H1 (cell line): ENCODE results near the gene MIA3. TPM values are rescaled to one million over a fixed set of nuclear protein-coding genes. Genes with fewer than 3 reads are reported as not detected.

Source experiments
- CTCF ChIA-PET: fragments of 300-600 bp; sonication (Branson Sonifier 250); formaldehyde crosslinking; loops from one replicate; lab custom pipeline; 2021; ENCODE audit not compliant: partially characterized antibody; lab: Charles Lee
- POLR2A ChIA-PET: fragments of 300-600 bp; sonication (Branson Sonifier 250); formaldehyde crosslinking; loops from one replicate; lab custom pipeline; 2021; ENCODE audit warnings: inconsistent platforms; ENCODE audit not compliant: partially characterized antibody; lab: Charles Lee
- DNase-seq, 2 experiments: peaks; one replicate each; pipeline versions ENCODE4 v3.0.0 to v3.0.0-alpha.2; 2010 to 2022; ENCODE audit warnings: low spot score in 2 of 2, low read depth in 1 of 2, mixed read lengths in 1 of 2
- FAIRE-seq: peaks from 2 replicates; lab custom pipeline; 2011; peaks lifted over from hg19 to GRCh38; lab: Jason Lieb, UNC
- H2AFZ ChIP-seq: 2 replicates; pipeline ENCODE4 v1.8.1; 2012; ENCODE audit warnings: low read length, inconsistent platforms
- H2AK5ac ChIP-seq: 2 replicates; pipeline ENCODE4 v1.6.1; 2013; ENCODE audit warnings: low read depth, low read length
- H2BK120ac ChIP-seq: replicated peaks from 2 replicates; pipeline ENCODE3; 2013; ENCODE audit warnings: low read depth, low read length, inconsistent platforms
- H2BK12ac ChIP-seq: 2 replicates; pipeline ENCODE4 v1.6.1; 2013; ENCODE audit warnings: low read depth, low read length
- H2BK15ac ChIP-seq: 2 replicates; pipeline ENCODE4 v1.6.1; 2013; ENCODE audit warnings: low read length
- H2BK20ac ChIP-seq: 2 replicates; pipeline ENCODE4 v1.6.1; 2013; ENCODE audit warnings: low read length
- H2BK5ac ChIP-seq: 2 replicates; pipeline ENCODE4 v1.6.1; 2013; ENCODE audit warnings: low read depth, low read length
- H3K14ac ChIP-seq: 2 replicates; pipeline ENCODE4 v1.6.1; 2013; ENCODE audit warnings: inconsistent platforms; ENCODE audit not compliant: insufficient read length
- H3K18ac ChIP-seq: 2 replicates; pipeline ENCODE4 v1.6.1; 2013; ENCODE audit warnings: low read length; ENCODE audit errors: extremely low read depth
- H3K23ac ChIP-seq: 2 replicates; pipeline ENCODE4 v1.6.1; 2013; ENCODE audit warnings: inconsistent platforms; ENCODE audit not compliant: insufficient read length
- H3K23me2 ChIP-seq: 2 replicates; pipeline ENCODE4 v1.6.1; 2013; ENCODE audit warnings: low read depth, low read length
- H3K27ac ChIP-seq: 2 replicates; pipeline ENCODE4 v1.6.1; 2011; ENCODE audit warnings: low read depth, low read length, inconsistent platforms
- H3K27me3 ChIP-seq, 4 experiments: replicated peaks in 1 of 4; 1 replicate in 1 of 4; 2 replicates in 3 of 4; pipeline versions ENCODE4 v1.6.1 to v1.8.1; 2011 to 2013; ENCODE audit warnings: low read length in 3 of 4, mild to moderate bottlenecking in 3 of 4, inconsistent platforms in 2 of 4, mixed read lengths in 2 of 4, moderate library complexity in 1 of 4; ENCODE audit not compliant: control insufficient read depth in 3 of 4, insufficient read depth in 3 of 4; ENCODE audit errors: extremely low read depth in 1 of 4
- H3K36me3 ChIP-seq, 4 experiments: 2 replicates each; pipeline versions ENCODE4 v1.6.1 to v1.8.1; 2011 to 2013; ENCODE audit warnings: mild to moderate bottlenecking in 4 of 4, low read length in 3 of 4, moderate library complexity in 2 of 4, control low read depth in 1 of 4, inconsistent platforms in 1 of 4; ENCODE audit not compliant: insufficient read depth in 4 of 4, control insufficient read depth in 2 of 4
- H3K4ac ChIP-seq: replicated peaks from 2 replicates; pipeline ENCODE3; 2013; ENCODE audit warnings: low read length, low read depth, mixed read lengths, inconsistent platforms; ENCODE audit not compliant: insufficient read length
- H3K4me1 ChIP-seq, 4 experiments: replicated peaks in 1 of 4; 1 replicate in 1 of 4; 2 replicates in 3 of 4; pipeline versions ENCODE4 v1.6.1 to v1.8.1; 2011 to 2013; ENCODE audit warnings: low read length in 3 of 4, inconsistent platforms in 2 of 4, mixed read lengths in 1 of 4; ENCODE audit not compliant: insufficient read depth in 4 of 4, control insufficient read depth in 3 of 4
- H3K4me2 ChIP-seq, 2 experiments: 2 replicates each; pipeline versions ENCODE4 v1.6.1 to v1.8.1; 2011 to 2013; ENCODE audit warnings: low read depth in 2 of 2, low read length in 2 of 2, control low read depth in 1 of 2, inconsistent platforms in 1 of 2, mild to moderate bottlenecking in 1 of 2; ENCODE audit not compliant: insufficient read depth in 1 of 2
- H3K4me3 ChIP-seq, 4 experiments: fragments of 200-600, 300-600 bp in 1 of 4; sonication (generic), shearing (Covaris generic), sonication (Bioruptor Twin) in 1 of 4; 2 replicates each; pipeline versions ENCODE4 v1.5.1 to v1.8.1; 2011 to 2016; ENCODE audit warnings: low read length in 4 of 4, low read depth in 3 of 4, control low read depth in 2 of 4, inconsistent platforms in 2 of 4, mild to moderate bottlenecking in 2 of 4, mixed read lengths in 1 of 4, moderate library complexity in 1 of 4; ENCODE audit not compliant: insufficient read depth in 2 of 4; ENCODE audit errors: extremely low read depth in 1 of 4
- H3K56ac ChIP-seq: replicated peaks from 2 replicates; pipeline ENCODE3; 2013; ENCODE audit warnings: low read depth, mild to moderate bottlenecking, mixed read lengths, low read length, inconsistent platforms; ENCODE audit not compliant: insufficient read length
- H3K79me1 ChIP-seq: 2 replicates; pipeline ENCODE4 v1.6.1; 2013; ENCODE audit warnings: low read depth, low read length, control low read depth
- H3K79me2 ChIP-seq, 2 experiments: 2 replicates each; pipeline versions ENCODE4 v1.6.1 to v1.8.1; 2012 to 2013; ENCODE audit warnings: low read length in 2 of 2, mild to moderate bottlenecking in 2 of 2, inconsistent platforms in 1 of 2; ENCODE audit not compliant: insufficient read depth in 2 of 2, control insufficient read depth in 1 of 2
- H3K9ac ChIP-seq, 4 experiments: replicated peaks in 1 of 4; 1 replicate in 1 of 4; 2 replicates in 3 of 4; pipeline versions ENCODE4 v1.6.1 to v1.8.1; 2011 to 2013; ENCODE audit warnings: low read depth in 3 of 4, low read length in 3 of 4, control low read depth in 2 of 4, mild to moderate bottlenecking in 2 of 4, moderate library complexity in 2 of 4, inconsistent platforms in 1 of 4; ENCODE audit errors: extremely low read depth in 1 of 4
- H3K9me3 ChIP-seq, 2 experiments: 2 replicates each; pipeline versions ENCODE4 v1.6.1 to v1.8.1; 2012 to 2013; ENCODE audit warnings: mild to moderate bottlenecking in 2 of 2, moderate library complexity in 2 of 2, control low read depth in 1 of 2, inconsistent platforms in 1 of 2, low read depth in 1 of 2, low read length in 1 of 2, mixed read lengths in 1 of 2; ENCODE audit not compliant: insufficient read depth in 2 of 2
- H4K20me1 ChIP-seq, 2 experiments: replicated peaks in 1 of 2; 2 replicates each; pipeline versions ENCODE3 to v1.8.1; 2011 to 2013; ENCODE audit warnings: inconsistent platforms in 2 of 2, low read length in 2 of 2, mild to moderate bottlenecking in 1 of 2; ENCODE audit not compliant: insufficient read depth in 2 of 2, control insufficient read depth in 1 of 2
- H4K5ac ChIP-seq: 2 replicates; pipeline ENCODE4 v1.6.1; 2013; ENCODE audit warnings: low read length, low read depth, mixed read lengths, inconsistent platforms; ENCODE audit not compliant: insufficient read length
- H4K8ac ChIP-seq: 2 replicates; pipeline ENCODE4 v1.8.0; 2013; ENCODE audit warnings: mild to moderate bottlenecking, moderate library complexity, low read length, inconsistent platforms; ENCODE audit not compliant: insufficient read depth; ENCODE audit errors: extremely low read depth
- H4K91ac ChIP-seq: replicated peaks from 2 replicates; pipeline ENCODE3; 2013; ENCODE audit warnings: low read length, mixed read lengths, inconsistent platforms; ENCODE audit not compliant: insufficient read length
- KDM5A ChIP-seq: fragments of 200-600 bp; IDR thresholded peaks from 2 replicates; pipeline ENCODE4 v1.7.1; 2012; ENCODE audit warnings: mild to moderate bottlenecking, low read length, inconsistent platforms, mixed read lengths
- NRF1 ChIP-seq: IDR thresholded peaks from 2 replicates; pipeline ENCODE4 v1.6.1; 2011; ENCODE audit warnings: mild to moderate bottlenecking, low read depth, low read length, improper control_type of control experiment
- SIRT6 ChIP-seq: IDR thresholded peaks from one replicate; pipeline ENCODE4 v1.7.1; 2012; ENCODE audit warnings: low read length, inconsistent platforms
- TAF7 ChIP-seq: optimal IDR thresholded peaks from 2 replicates; pipeline ENCODE3; 2011; ENCODE audit warnings: low read depth, mild to moderate bottlenecking, inconsistent platforms, low read length, moderate library complexity, borderline replicate concordance
- USF2 ChIP-seq: IDR thresholded peaks from 2 replicates; pipeline ENCODE4 v1.6.1; 2011; ENCODE audit warnings: low read length, improper control_type of control experiment
- WGBS, 2 experiments: shearing (Covaris generic) in 1 of 2; methylation state at CpG; one replicate each; pipeline versions ENCODE4 v1.1.6 to v1.1.7; 2013 to 2015; ENCODE audit warnings: low lambda C conversion rate in 2 of 2, mixed read lengths in 2 of 2, inconsistent platforms in 1 of 2, low coverage in 1 of 2, missing lambda C conversion rate in 1 of 2; ENCODE audit not compliant: insufficient replicate concordance in 2 of 2, insufficient coverage in 1 of 2, insufficient read length in 1 of 2; ENCODE audit errors: extremely low coverage in 1 of 2, missing lambda C conversion rate in 1 of 2; 5-methylcytosine and 5-hydroxymethylcytosine counted together
- polyA plus RNA-seq, 7 experiments: library from polyadenylated mRNA; depleted of rRNA in 3 of 7; stranded (reverse) in 5 of 7; unstranded in 2 of 7; fragments of >200 nt in 5 of 7; fragments of 200-250 nt in 2 of 7; gene quantifications; 1 replicate in 5 of 7; 2 replicates in 1 of 7; 4 replicates in 1 of 7; pipeline versions ENCODE4 v1.2.1 to v1.2.3, GENCODE V29; 2011 to 2013; ENCODE audit warnings: missing spikeins in 2 of 7, mixed read lengths in 2 of 7
- total RNA-seq: library from RNA; stranded (reverse); fragmentation: NEBNext Ultra II Directional; extraction: Animal tissue kit (Norgen Biotek cat#: 25700); gene quantifications from 2 replicates; pipeline ENCODE4 v1.2.1, GENCODE V29; 2021
- TF ChIP-seq, protein P1 (sequence below): IDR thresholded peaks from 2 replicates; pipeline ENCODE4 v1.6.1; 2012; ENCODE audit warnings: inconsistent platforms

The MIA3 gene
- total and polyA plus RNA-seq, 2 of the 8 experiments (the other 6 are each of a cell fraction or from before 2014, with no cell fraction given), result 69.0 to 105 TPM

DNA sequence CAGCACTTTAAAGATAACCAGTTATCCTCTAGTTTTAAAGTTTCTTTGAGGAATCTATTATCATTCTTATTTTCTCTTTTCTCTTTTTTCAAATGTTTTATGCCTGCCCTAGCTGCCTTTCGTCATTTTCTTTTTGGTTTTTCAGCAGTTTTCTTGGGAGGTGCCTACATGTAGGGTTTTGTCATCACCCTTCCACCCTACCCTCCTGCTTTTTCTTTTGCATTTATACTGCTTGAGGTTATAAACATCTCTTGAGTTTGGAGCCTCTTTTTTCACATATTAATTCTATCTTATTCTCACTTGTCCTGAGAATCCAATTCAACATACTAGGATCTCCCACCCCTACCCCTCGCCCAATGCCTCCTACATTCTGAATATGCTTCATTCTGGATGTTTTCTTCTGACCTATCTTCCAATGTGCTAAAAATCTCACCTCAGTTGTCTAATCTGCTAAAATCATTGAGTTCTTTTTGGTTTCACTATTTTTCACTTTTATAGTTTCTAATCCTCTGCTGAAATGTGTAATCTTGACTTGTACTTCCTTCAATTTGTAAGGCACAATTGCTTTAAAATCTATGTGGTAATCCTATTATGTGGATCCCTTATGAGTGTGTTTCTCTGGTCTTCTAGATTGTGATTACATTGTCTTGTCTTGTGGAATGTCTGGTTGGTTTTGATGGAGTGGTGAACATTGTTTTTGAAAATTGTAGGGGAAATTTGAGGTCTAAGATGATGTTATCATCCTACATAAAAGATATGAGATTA lies 38.7 kb downstream of the MIA3 start:
- Histone ChIP-seq H2BK5ac (no peak overlapping the region), H3K14ac (no peak overlapping the region), H4K8ac (no peak overlapping the region), H3K9ac (no peak overlapping the region), H2AFZ (no peak overlapping the region), H4K91ac (no peak overlapping the region), H3K18ac (no peak overlapping the region), H3K9me3 (no peaks in the 10 kb centered on the region), H3K4ac (no peak overlapping the region), H4K5ac (no peak overlapping the region), H3K36me3 (peaks cover 15 to 88% (median 70%) of the 10 kb centered on the region in 4 experiments), H3K4me2 (no peak overlapping the region), H3K79me2 (no peaks in the 10 kb centered on the region), H3K4me1 (no peaks in the 10 kb centered on the region), H2BK15ac (no peak overlapping the region), H3K27ac (no peak overlapping the region), H2BK20ac (no peak overlapping the region), H2BK12ac (no peak overlapping the region), H2AK5ac (no peak overlapping the region), H3K4me3 (no peak overlapping the region), H3K79me1 (no peaks in the 10 kb centered on the region), H3K23me2 (no peaks in the 10 kb centered on the region; the same call in 1 of the 2 replicates)
- DNase-seq (no peak), FAIRE-seq (no peak)
- WGBS, 2 experiments, result 85% methylated on average over 2 of the region's 2 CpGs; no CpG with 5 or more reads in 1 of the 2 experiments
- ChIA-PET CTCF (no interaction called here), POLR2A (no interaction called here)
- TF ChIP-seq USF2, result no peak
- no peak for TF ChIP-seq NRF1
- no peak for TF ChIP-seq SIRT6
- TF ChIP-seq, protein P1, sequence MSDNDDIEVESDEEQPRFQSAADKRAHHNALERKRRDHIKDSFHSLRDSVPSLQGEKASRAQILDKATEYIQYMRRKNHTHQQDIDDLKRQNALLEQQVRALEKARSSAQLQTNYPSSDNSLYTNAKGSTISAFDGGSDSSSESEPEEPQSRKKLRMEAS, result no peak
- no peak for TF ChIP-seq TAF7
- no peak for TF ChIP-seq KDM5A
- TF ChIP-seq, all 59 proteins: peak for 0
- H3K23ac ChIP-seq, result no peak overlapping the region
- H3K27me3 ChIP-seq, result no peaks in the 10 kb centered on the region
- no peak overlapping the region for H3K56ac ChIP-seq
- H4K20me1 ChIP-seq, result no peaks in the 10 kb centered on the region
- H2BK120ac ChIP-seq, result no peak overlapping the region
